PC-9 (cell line): ENCODE data around the gene TRAF2. TPM values are rescaled to one million over a fixed set of nuclear protein-coding genes. Genes with fewer than 3 reads are reported as not detected.

Experiments used
- BruUV-seq: library from RNA; stranded (reverse); fragments of 400-500 nt; replicated peaks from 2 replicates; lab custom pipeline; 2021; lab: Mats Ljungman, UMichigan
- CTCF ChIA-PET: fragments of 300-600 bp; sonication (Branson Sonifier 250); formaldehyde crosslinking; loops from one replicate; lab custom pipeline; 2022; ENCODE audit warnings: antibody characterized with exemption; lab: Charles Lee
- POLR2A ChIA-PET: fragments of 300-600 bp; sonication (Branson Sonifier 250); formaldehyde crosslinking; loops from one replicate; lab custom pipeline; 2022; ENCODE audit warnings: antibody characterized with exemption; ENCODE audit not compliant: unreplicated experiment; lab: Charles Lee
- DNase-seq, 2 experiments: peaks; one replicate each; pipeline versions ENCODE4 v3.0.0 to v3.0.0-alpha.2; 2015 to 2022; ENCODE audit warnings: mixed read lengths in 1 of 2
- H2AFZ ChIP-seq: fragments of 200-600 bp; sonication (generic); 2 replicates; pipeline ENCODE4 v1.8.1; 2017; ENCODE audit warnings: antibody characterized with exemption
- H3F3A ChIP-seq: fragments of 200-600 bp; sonication (generic); 2 replicates; pipeline ENCODE4 v1.8.1; 2017; ENCODE audit warnings: antibody characterized with exemption, mild to moderate bottlenecking, low read depth; ENCODE audit not compliant: insufficient read depth
- H3K27ac ChIP-seq: fragments of 200-600 bp; sonication (generic); 2 replicates; pipeline ENCODE4 v1.6.1; 2016; ENCODE audit warnings: mixed run types
- H3K27me3 ChIP-seq: fragments of 200-600 bp; sonication (generic); 2 replicates; pipeline ENCODE4 v1.6.1; 2016; ENCODE audit warnings: low read depth, mixed run types; ENCODE audit not compliant: insufficient read depth
- H3K36me3 ChIP-seq: fragments of 200-600 bp; sonication (generic); 2 replicates; pipeline ENCODE4 v1.6.1; 2016; ENCODE audit warnings: low read depth, mixed run types
- H3K4me1 ChIP-seq: fragments of 200-600 bp; sonication (generic); replicated peaks from 2 replicates; pipeline ENCODE4 v1.6.1; 2016; ENCODE audit warnings: mixed run types; ENCODE audit not compliant: insufficient read depth
- H3K4me2 ChIP-seq: fragments of 200-600 bp; sonication (generic); 2 replicates; pipeline ENCODE4 v1.6.1; 2017; ENCODE audit warnings: mixed run types
- H3K4me3 ChIP-seq: fragments of 200-600 bp; sonication (generic); 2 replicates; pipeline ENCODE4 v1.6.1; 2016; ENCODE audit warnings: mixed run types
- H3K79me2 ChIP-seq: fragments of 200-600 bp; sonication (generic); 2 replicates; pipeline ENCODE4 v1.6.1; 2017; ENCODE audit warnings: low read depth, mixed run types
- H3K9me2 ChIP-seq: fragments of 200-600 bp; sonication (generic); 2 replicates; pipeline ENCODE4 v1.8.1; 2017; ENCODE audit warnings: mild to moderate bottlenecking; ENCODE audit not compliant: insufficient read depth
- H3K9me3 ChIP-seq: fragments of 200-600 bp; sonication (generic); 2 replicates; pipeline ENCODE4 v1.8.1; 2016; ENCODE audit warnings: low read depth; ENCODE audit not compliant: insufficient read depth
- H4K20me1 ChIP-seq: fragments of 200-600 bp; sonication (generic); 2 replicates; pipeline ENCODE4 v1.8.1; 2017; ENCODE audit not compliant: insufficient read depth
- EZH2 ChIP-seq: fragments of 200-600 bp; sonication (generic); IDR thresholded peaks from 2 replicates; pipeline ENCODE4 v1.8.0; 2017; ENCODE audit warnings: antibody characterized with exemption, low read depth
- intact Hi-C: fragments of 100-400 bp; cut with micrococcal nuclease; formaldehyde crosslinking; loops from one replicate; pipeline ENCODE4 v1.10.0; 2022; ENCODE audit not compliant: unreplicated experiment
- total RNA-seq: library from RNA; stranded (reverse); gene quantifications from 2 replicates; pipeline ENCODE4 v1.2.3, GENCODE V29; 2021
- TF ChIP-seq, protein P1 (sequence below): fragments of 200-600 bp; sonication (generic); conservative IDR thresholded peaks from 2 replicates; pipeline ENCODE4 v1.6.1; 2017; ENCODE audit warnings: mixed run types, antibody characterized with exemption, mild to moderate bottlenecking, moderate library complexity

TRAF2 gene
- total RNA-seq, 1 experiment from 2014 or later, result 42.7 TPM

DNA sequence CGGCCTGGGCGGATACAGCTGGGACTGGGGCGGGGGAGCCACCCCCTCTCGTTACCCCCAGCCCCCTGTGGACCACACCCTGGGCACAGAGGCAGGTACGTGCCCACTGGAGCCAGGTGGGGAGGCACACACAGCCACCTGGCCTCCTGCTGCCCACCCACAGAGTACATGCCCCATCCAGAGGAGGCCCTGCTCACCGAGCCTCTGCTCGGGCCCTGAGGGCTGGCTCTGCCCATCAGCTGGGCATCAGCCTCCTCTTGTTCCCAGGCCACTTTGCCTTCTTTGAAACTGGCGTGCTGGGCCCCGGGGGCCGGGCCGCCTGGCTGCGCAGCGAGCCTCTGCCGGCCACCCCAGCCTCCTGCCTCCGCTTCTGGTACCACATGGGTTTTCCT lies 27.9 kb upstream of the TRAF2 start:
- H3K27ac ChIP-seq, result no peak overlapping the region
- no TSS peak for BruUV-seq

DNA sequence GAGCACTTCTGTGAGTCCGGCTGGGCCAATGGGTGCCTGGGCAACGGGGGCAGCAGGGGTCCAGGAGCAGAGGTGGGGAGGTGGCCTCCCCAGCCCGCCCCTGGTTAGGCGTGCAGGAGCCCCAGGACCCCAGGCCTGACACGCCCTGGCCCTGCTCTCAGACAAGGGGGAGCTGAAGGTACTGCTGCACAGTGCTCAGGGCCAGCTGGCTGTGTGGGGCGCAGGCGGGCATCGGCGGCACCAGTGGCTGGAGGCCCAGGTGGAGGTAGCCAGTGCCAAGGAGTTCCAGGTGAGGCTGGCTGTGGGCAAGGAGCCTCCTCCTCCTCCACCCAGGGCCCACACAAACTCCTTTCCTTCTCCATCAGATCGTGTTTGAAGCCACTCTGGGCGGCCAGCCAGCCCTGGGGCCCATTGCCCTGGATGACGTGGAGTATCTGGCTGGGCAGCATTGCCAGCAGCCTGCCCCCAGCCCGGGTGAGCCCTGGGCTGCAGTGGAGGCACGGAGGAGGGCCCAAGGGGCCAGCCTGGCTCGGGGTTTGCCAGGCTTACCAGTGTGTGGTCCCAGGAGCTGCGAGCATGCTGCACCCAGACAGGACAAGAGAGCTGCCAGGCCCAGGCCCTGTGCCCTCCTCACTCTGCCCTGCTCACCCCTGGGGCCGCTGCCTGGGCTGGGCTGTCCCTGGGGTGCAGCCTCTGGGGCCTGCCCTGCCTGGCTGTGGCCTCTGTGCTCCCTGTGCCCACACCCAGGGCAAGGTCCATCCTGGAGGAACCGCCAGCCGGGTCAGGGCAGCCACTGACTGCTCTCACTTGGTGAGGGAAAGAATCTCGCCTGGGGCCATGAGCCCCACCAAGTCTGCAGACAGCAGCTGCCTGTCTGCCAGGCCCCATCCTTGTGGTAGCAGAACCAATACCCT lies 27.2 kb upstream of the TRAF2 start:
- no peak for TF ChIP-seq EZH2
- TF ChIP-seq, protein P1, sequence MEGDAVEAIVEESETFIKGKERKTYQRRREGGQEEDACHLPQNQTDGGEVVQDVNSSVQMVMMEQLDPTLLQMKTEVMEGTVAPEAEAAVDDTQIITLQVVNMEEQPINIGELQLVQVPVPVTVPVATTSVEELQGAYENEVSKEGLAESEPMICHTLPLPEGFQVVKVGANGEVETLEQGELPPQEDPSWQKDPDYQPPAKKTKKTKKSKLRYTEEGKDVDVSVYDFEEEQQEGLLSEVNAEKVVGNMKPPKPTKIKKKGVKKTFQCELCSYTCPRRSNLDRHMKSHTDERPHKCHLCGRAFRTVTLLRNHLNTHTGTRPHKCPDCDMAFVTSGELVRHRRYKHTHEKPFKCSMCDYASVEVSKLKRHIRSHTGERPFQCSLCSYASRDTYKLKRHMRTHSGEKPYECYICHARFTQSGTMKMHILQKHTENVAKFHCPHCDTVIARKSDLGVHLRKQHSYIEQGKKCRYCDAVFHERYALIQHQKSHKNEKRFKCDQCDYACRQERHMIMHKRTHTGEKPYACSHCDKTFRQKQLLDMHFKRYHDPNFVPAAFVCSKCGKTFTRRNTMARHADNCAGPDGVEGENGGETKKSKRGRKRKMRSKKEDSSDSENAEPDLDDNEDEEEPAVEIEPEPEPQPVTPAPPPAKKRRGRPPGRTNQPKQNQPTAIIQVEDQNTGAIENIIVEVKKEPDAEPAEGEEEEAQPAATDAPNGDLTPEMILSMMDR, result no peak
- CTCF ChIA-PET, result interaction anchor here (0.6 kb wide), 1 partner anchor 13 kb away, joined by 12 read pairs; no protein-coding TSS in a partner anchor
- no peak overlapping the region for H3K27ac ChIP-seq

More for the DNA sequence above, 27.9 kb upstream of the TRAF2 start:
- no peak for DNase-seq
- Histone ChIP-seq H2AFZ (no peak overlapping the region), H3K79me2 (no peaks in the 10 kb centered on the region; the same call in 1 of the 2 replicates), H4K20me1 (peaks cover 18% of the 10 kb centered on the region), H3K4me2 (no peak overlapping the region), H3K9me2 (no peaks in the 10 kb centered on the region), H3K4me1 (no peaks in the 10 kb centered on the region), H3K9me3 (no peaks in the 10 kb centered on the region), H3K4me3 (no peak overlapping the region), H3K36me3 (0 out of 2 replicates have a peak, but pooled peaks cover 8% of the 10 kb centered on the region), H3K27me3 (no peaks in the 10 kb centered on the region), H3F3A (peaks cover 9% of the 10 kb centered on the region; the same call in 1 of the 2 replicates)
- ChIA-PET POLR2A (no interaction called here), CTCF (no interaction called here)
- no peak for TF ChIP-seq EZH2
- TF ChIP-seq, protein P1, result no peak
- intact Hi-C loops, result no loop called here

DNA sequence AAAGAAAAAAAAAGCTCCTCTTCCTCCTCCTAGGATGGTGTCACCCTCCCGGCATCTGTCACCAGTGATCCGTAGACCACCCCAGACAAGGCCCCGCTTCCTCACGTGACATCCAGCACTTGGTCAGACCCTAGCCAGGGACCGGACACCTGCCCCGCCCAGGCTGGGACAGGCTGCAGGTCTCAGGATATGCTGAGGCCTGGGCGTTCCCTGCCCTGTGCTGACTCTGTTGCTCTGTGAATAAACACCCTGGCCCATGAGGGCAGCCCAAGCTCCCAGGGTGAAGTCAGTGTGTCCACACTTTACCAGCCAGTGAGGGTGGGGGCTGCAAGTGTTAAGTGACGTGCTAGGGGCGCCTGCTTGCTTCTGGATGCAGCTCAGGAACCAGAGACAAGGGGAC lies 25.8 kb upstream of the TRAF2 start:
- no peaks in the 10 kb centered on the region for H3K9me2 ChIP-seq
- H3K4me1 ChIP-seq, result peaks cover 11% of the 10 kb centered on the region
- H3F3A ChIP-seq, result peaks cover 13% of the 10 kb centered on the region; the same call in 1 of the 2 replicates
- CTCF ChIA-PET, result no interaction called here
- no peak for DNase-seq
- no peak for TF ChIP-seq EZH2
- TF ChIP-seq, protein P1, result no peak
- H2AFZ ChIP-seq, result no peak overlapping the region
- H3K36me3 ChIP-seq, result 0 out of 2 replicates have a peak, but pooled peaks cover 8% of the 10 kb centered on the region
- no peaks in the 10 kb centered on the region for H3K9me3 ChIP-seq
- POLR2A ChIA-PET, result interaction anchor here (0.5 kb wide), 1 partner anchor 118 kb away, joined by 7 read pairs; no protein-coding TSS in a partner anchor
- no peak overlapping the region for H3K27ac ChIP-seq
- no peak overlapping the region for H3K4me3 ChIP-seq
- no TSS peak for BruUV-seq
- intact Hi-C loops, result no loop called here
- H4K20me1 ChIP-seq, result peaks cover 29% of the 10 kb centered on the region
- H3K27me3 ChIP-seq, result no peaks in the 10 kb centered on the region
- no peak overlapping the region for H3K4me2 ChIP-seq
- H3K79me2 ChIP-seq, result peaks cover 21% of the 10 kb centered on the region

More for the DNA sequence above, 27.2 kb upstream of the TRAF2 start:
- Histone ChIP-seq H3K36me3 (0 out of 2 replicates have a peak, but pooled peaks cover 8% of the 10 kb centered on the region), H3F3A (peaks cover 9% of the 10 kb centered on the region; the same call in 1 of the 2 replicates), H3K27me3 (no peaks in the 10 kb centered on the region), H3K4me1 (no peaks in the 10 kb centered on the region), H3K4me3 (no peak overlapping the region), H3K9me3 (no peaks in the 10 kb centered on the region), H2AFZ (no peak overlapping the region), H3K9me2 (no peaks in the 10 kb centered on the region), H3K4me2 (no peak overlapping the region), H3K79me2 (peaks cover 6% of the 10 kb centered on the region), H4K20me1 (peaks cover 22% of the 10 kb centered on the region)
- DNase-seq, result peak; percentile 28 to 78
- POLR2A ChIA-PET, result interaction anchor here (1.1 kb wide), 1 partner anchor 42 kb away, joined by 5 read pairs; no protein-coding TSS in a partner anchor
- intact Hi-C loops, result no loop called here
- BruUV-seq, result no TSS peak
